ENCODE results near the gene OTOR. TPM values are rescaled to one million over a fixed set of nuclear protein-coding genes. Genes with fewer than 3 reads are reported as not detected.
A peak's percentile ranks its signal among the peaks of the same experiment; 100 is the strongest.

Gene OTOR
- total RNA-seq, 1 experiment from 2014 or later = not detected

DNA sequence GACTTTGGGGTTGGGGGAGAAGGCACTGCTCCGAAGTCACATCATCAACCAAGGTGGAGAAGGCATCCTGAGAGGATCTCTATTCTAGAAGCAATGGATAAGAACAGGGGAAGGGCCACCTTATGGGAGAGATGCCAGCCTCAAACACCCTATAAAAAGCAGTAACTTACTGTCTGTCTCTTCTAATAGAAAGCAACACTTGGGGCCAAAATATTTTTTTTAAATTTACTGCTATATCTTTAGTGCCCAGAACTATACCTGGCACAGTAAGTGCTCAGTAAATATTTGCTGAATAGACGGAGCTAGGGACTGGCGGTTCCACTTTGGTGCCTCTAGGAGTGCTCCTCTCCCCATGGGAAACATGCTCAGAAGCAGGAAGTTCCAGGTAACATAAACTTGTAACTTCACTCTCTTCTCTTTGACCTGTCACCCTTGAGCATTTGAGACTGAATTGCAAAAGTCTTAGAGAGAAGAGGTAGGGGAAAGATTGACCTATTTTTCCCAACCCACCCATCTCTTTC, 807 bp upstream of the OTOR start:
- TF ChIP-seq, protein P1, sequence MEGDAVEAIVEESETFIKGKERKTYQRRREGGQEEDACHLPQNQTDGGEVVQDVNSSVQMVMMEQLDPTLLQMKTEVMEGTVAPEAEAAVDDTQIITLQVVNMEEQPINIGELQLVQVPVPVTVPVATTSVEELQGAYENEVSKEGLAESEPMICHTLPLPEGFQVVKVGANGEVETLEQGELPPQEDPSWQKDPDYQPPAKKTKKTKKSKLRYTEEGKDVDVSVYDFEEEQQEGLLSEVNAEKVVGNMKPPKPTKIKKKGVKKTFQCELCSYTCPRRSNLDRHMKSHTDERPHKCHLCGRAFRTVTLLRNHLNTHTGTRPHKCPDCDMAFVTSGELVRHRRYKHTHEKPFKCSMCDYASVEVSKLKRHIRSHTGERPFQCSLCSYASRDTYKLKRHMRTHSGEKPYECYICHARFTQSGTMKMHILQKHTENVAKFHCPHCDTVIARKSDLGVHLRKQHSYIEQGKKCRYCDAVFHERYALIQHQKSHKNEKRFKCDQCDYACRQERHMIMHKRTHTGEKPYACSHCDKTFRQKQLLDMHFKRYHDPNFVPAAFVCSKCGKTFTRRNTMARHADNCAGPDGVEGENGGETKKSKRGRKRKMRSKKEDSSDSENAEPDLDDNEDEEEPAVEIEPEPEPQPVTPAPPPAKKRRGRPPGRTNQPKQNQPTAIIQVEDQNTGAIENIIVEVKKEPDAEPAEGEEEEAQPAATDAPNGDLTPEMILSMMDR (conservative IDR thresholded peaks at IDR 0.05) = peak; percentile 49; the same call in 2 of the 3 replicates
- H3K9me3 Mint-ChIP-seq = no peaks in the 10 kb centered on the region; a peak in 1 of 5 replicates
- H3K36me3 Mint-ChIP-seq (ENCODE audit: insufficient read depth in 1 of 3, low read depth in 3 of 3) = no peaks in the 10 kb centered on the region; a peak in 1 of 7 replicates
- WGBS (ENCODE audit: extremely low coverage, insufficient read length, low lambda C conversion rate) = no CpG with 5 or more reads among the region's 3 CpGs
- H3K27me3 Mint-ChIP-seq (ENCODE audit: low read depth) = no peaks in the 10 kb centered on the region; the same call in 1 of the 2 replicates
- Histone ChIP-seq H3K27me3 (ENCODE audit: insufficient read depth, low read length) (no peaks in the 10 kb centered on the region), H3K14ac (ENCODE audit: insufficient read depth, low read length) (no peak overlapping the region), H3K9me3 (ENCODE audit: control insufficient read depth, low read depth, low read length) (no peaks in the 10 kb centered on the region), H3T11ph (ENCODE audit: low read length) (no peak overlapping the region), H4K5ac (ENCODE audit: insufficient read length, low read depth, low read length) (no peak overlapping the region), H3K79me1 (ENCODE audit: insufficient read depth, low read depth, low read length, poor library complexity, severe bottlenecking) (no peaks in the 10 kb centered on the region), H2AFZ (ENCODE audit: low read length) (no peak overlapping the region), H2BK120ac (ENCODE audit: low read depth, low read length, poor library complexity, severe bottlenecking) (no peak overlapping the region), H3K4ac (ENCODE audit: low read depth, low read length) (no peak overlapping the region), H4K91ac (ENCODE audit: insufficient read length, low read depth, low read length) (no peak overlapping the region), H2BK20ac (ENCODE audit: low read depth, low read length, poor library complexity, severe bottlenecking) (no peak overlapping the region), H3K79me2 (ENCODE audit: insufficient read depth, low read length) (no peaks in the 10 kb centered on the region), H2BK15ac (ENCODE audit: low read depth, low read length) (no peak overlapping the region), H3K23me2 (ENCODE audit: insufficient read length, low read depth, low read length, poor library complexity, severe bottlenecking) (no peaks in the 10 kb centered on the region), H2BK5ac (ENCODE audit: insufficient read length, low read length) (no peak overlapping the region), H3K9ac (ENCODE audit: extremely low read depth, insufficient read length, low read length) (no peak overlapping the region), H3K23ac (ENCODE audit: insufficient read length, low read depth, low read length) (no peak overlapping the region), H3K4me2 (ENCODE audit: insufficient read depth, insufficient read length, low read length) (no peak overlapping the region), H2AK5ac (ENCODE audit: insufficient read length, low read length) (no peak overlapping the region), H3K4me1 (ENCODE audit: insufficient read depth, low read length) (no peaks in the 10 kb centered on the region; the same call in 1 of the 2 replicates), H2BK12ac (ENCODE audit: insufficient read length, low read depth, low read length) (no peak overlapping the region), H3K56ac (ENCODE audit: insufficient read length, low read depth, low read length) (no peak overlapping the region), H4K20me1 (ENCODE audit: control insufficient read depth, insufficient read depth, insufficient read length) (no peaks in the 10 kb centered on the region), H3K27ac (ENCODE audit: insufficient read length, low read depth, low read length) (no peak overlapping the region), H3K18ac (ENCODE audit: insufficient read length, low read depth, low read length) (no peak overlapping the region), H4K8ac (replicated peaks; ENCODE audit: insufficient read length, low read depth, low read length) (no peak overlapping the region)
- peaks cover 4% of the 10 kb centered on the region in 2 experiments for H3K4me1 Mint-ChIP-seq
- no peak overlapping the region for H3K4me3 Mint-ChIP-seq
- no peak overlapping the region for H3K27ac Mint-ChIP-seq
- peak; percentile 50 for DNase-seq

Data from H9 (cell line).